H9 (cell line): ENCODE results near the gene AVL9. TPM values are rescaled to one million over a fixed set of nuclear protein-coding genes. Genes with fewer than 3 reads are reported as not detected.

Experiments used
- DNase-seq: peaks from one replicate; pipeline ENCODE4 v3.0.0-alpha.2; 2017
- H2AFZ ChIP-seq: one replicate; pipeline ENCODE4 v1.6.1; 2013; ENCODE audit warnings: mild to moderate bottlenecking, low read length, control low read depth, moderate library complexity
- H2AK5ac ChIP-seq: 2 replicates; pipeline ENCODE4 v1.6.1; 2013; ENCODE audit warnings: low read length, control low read depth, mixed read lengths; ENCODE audit not compliant: insufficient read length
- H2BK120ac ChIP-seq: one replicate; pipeline ENCODE4 v1.6.1; 2013; ENCODE audit warnings: low read depth, mild to moderate bottlenecking, low read length, control low read depth, inconsistent platforms; ENCODE audit not compliant: poor library complexity, severe bottlenecking
- H2BK12ac ChIP-seq: 2 replicates; pipeline ENCODE4 v1.6.1; 2013; ENCODE audit warnings: low read length, control low read depth, mixed read lengths, low read depth; ENCODE audit not compliant: insufficient read length
- H2BK15ac ChIP-seq: 2 replicates; pipeline ENCODE4 v1.6.1; 2013; ENCODE audit warnings: low read depth, low read length, control low read depth
- H2BK20ac ChIP-seq: one replicate; pipeline ENCODE4 v1.6.1; 2013; ENCODE audit warnings: low read depth, mild to moderate bottlenecking, low read length, control low read depth, inconsistent platforms; ENCODE audit not compliant: poor library complexity, severe bottlenecking
- H2BK5ac ChIP-seq: 2 replicates; pipeline ENCODE4 v1.6.1; 2013; ENCODE audit warnings: low read length, control low read depth, mixed read lengths; ENCODE audit not compliant: insufficient read length
- H3K14ac ChIP-seq: 2 replicates; pipeline ENCODE4 v1.6.1; 2013; ENCODE audit warnings: low read length, control low read depth; ENCODE audit not compliant: insufficient read depth
- H3K18ac ChIP-seq: 2 replicates; pipeline ENCODE4 v1.6.1; 2013; ENCODE audit warnings: low read depth, mild to moderate bottlenecking, mixed read lengths, low read length, control low read depth; ENCODE audit not compliant: insufficient read length
- H3K23ac ChIP-seq: 2 replicates; pipeline ENCODE4 v1.6.1; 2013; ENCODE audit warnings: low read length, control low read depth, mixed read lengths, low read depth; ENCODE audit not compliant: insufficient read length
- H3K23me2 ChIP-seq: 2 replicates; pipeline ENCODE4 v1.6.1; 2013; ENCODE audit warnings: low read depth, mild to moderate bottlenecking, mixed read lengths, low read length, control low read depth; ENCODE audit not compliant: insufficient read length, poor library complexity, severe bottlenecking
- H3K27ac ChIP-seq: 2 replicates; pipeline ENCODE4 v1.5.1; 2013; ENCODE audit warnings: low read length, control low read depth, mixed read lengths, low read depth; ENCODE audit not compliant: insufficient read length
- H3K27me3 ChIP-seq: 2 replicates; pipeline ENCODE4 v1.6.1; 2013; ENCODE audit warnings: low read length, control low read depth, inconsistent platforms; ENCODE audit not compliant: insufficient read depth
- H3K4ac ChIP-seq: 2 replicates; pipeline ENCODE4 v1.6.1; 2013; ENCODE audit warnings: low read depth, mild to moderate bottlenecking, control low read depth, inconsistent platforms, low read length, moderate library complexity
- H3K4me1 ChIP-seq: 2 replicates; pipeline ENCODE4 v1.6.1; 2013; ENCODE audit warnings: low read length, control low read depth, inconsistent platforms; ENCODE audit not compliant: insufficient read depth
- H3K4me2 ChIP-seq: 2 replicates; pipeline ENCODE4 v1.6.1; 2013; ENCODE audit warnings: low read length, control low read depth, mixed read lengths; ENCODE audit not compliant: insufficient read length, insufficient read depth
- H3K56ac ChIP-seq: 2 replicates; pipeline ENCODE4 v1.6.1; 2013; ENCODE audit warnings: low read depth, mild to moderate bottlenecking, mixed read lengths, low read length, control low read depth; ENCODE audit not compliant: insufficient read length
- H3K79me1 ChIP-seq: 2 replicates; pipeline ENCODE4 v1.6.1; 2013; ENCODE audit warnings: low read depth, mild to moderate bottlenecking, moderate library complexity, low read length, control low read depth, inconsistent platforms; ENCODE audit not compliant: insufficient read depth, poor library complexity, severe bottlenecking
- H3K79me2 ChIP-seq: 2 replicates; pipeline ENCODE4 v1.6.1; 2013; ENCODE audit warnings: low read length, control low read depth, inconsistent platforms; ENCODE audit not compliant: insufficient read depth
- H3K9ac ChIP-seq: 2 replicates; pipeline ENCODE4 v1.6.1; 2013; ENCODE audit warnings: low read length, control low read depth, mixed read lengths; ENCODE audit not compliant: insufficient read length; ENCODE audit errors: extremely low read depth
- H3K9me3 ChIP-seq: one replicate; pipeline ENCODE4 v1.6.1; 2013; ENCODE audit warnings: low read depth, low read length, inconsistent platforms; ENCODE audit not compliant: control insufficient read depth
- H3T11ph ChIP-seq: one replicate; pipeline ENCODE4 v1.6.1; 2013; ENCODE audit warnings: mild to moderate bottlenecking, low read length, control low read depth, inconsistent platforms
- H4K20me1 ChIP-seq: one replicate; pipeline ENCODE4 v1.6.1; 2013; ENCODE audit not compliant: control insufficient read depth, insufficient read length, insufficient read depth
- H4K5ac ChIP-seq: 2 replicates; pipeline ENCODE4 v1.6.1; 2013; ENCODE audit warnings: low read depth, mild to moderate bottlenecking, mixed read lengths, low read length, control low read depth; ENCODE audit not compliant: insufficient read length
- H4K8ac ChIP-seq: replicated peaks from 2 replicates; pipeline ENCODE4 v1.6.1; 2013; ENCODE audit warnings: low read length, control low read depth, mixed read lengths, low read depth; ENCODE audit not compliant: insufficient read length
- H4K91ac ChIP-seq: 2 replicates; pipeline ENCODE4 v1.6.1; 2013; ENCODE audit warnings: low read depth, mild to moderate bottlenecking, moderate library complexity, mixed read lengths, low read length, control low read depth; ENCODE audit not compliant: insufficient read length
- H3K27ac Mint-ChIP-seq, 3 experiments: 2 replicates in 2 of 3; 3 replicates in 1 of 3; pipeline ENCODE4 v1.8.0; 2020 to 2021; ENCODE audit warnings: mixed read lengths in 3 of 3, mild to moderate bottlenecking in 1 of 3, moderate library complexity in 1 of 3
- H3K27me3 Mint-ChIP-seq: 2 replicates; pipeline ENCODE4 v1.8.0; 2021; ENCODE audit warnings: low read depth, mild to moderate bottlenecking, moderate library complexity, mixed read lengths
- H3K36me3 Mint-ChIP-seq, 3 experiments: 2 replicates in 2 of 3; 3 replicates in 1 of 3; pipeline ENCODE4 v1.8.0; 2020 to 2021; ENCODE audit warnings: low read depth in 3 of 3, mixed read lengths in 3 of 3; ENCODE audit not compliant: insufficient read depth in 1 of 3
- H3K4me1 Mint-ChIP-seq, 2 experiments: 2 replicates each; pipeline ENCODE4 v1.8.0; 2020; ENCODE audit warnings: mixed read lengths in 2 of 2
- H3K4me3 Mint-ChIP-seq, 2 experiments: 2 replicates in 1 of 2; 3 replicates in 1 of 2; pipeline ENCODE4 v1.8.0; 2020 to 2021; ENCODE audit warnings: mild to moderate bottlenecking in 2 of 2, mixed read lengths in 2 of 2, moderate library complexity in 1 of 2
- H3K9me3 Mint-ChIP-seq, 2 experiments: 2 replicates in 1 of 2; 3 replicates in 1 of 2; pipeline ENCODE4 v1.8.0; 2020; ENCODE audit warnings: mild to moderate bottlenecking in 2 of 2, mixed read lengths in 2 of 2, moderate library complexity in 1 of 2
- CTCF ChIP-seq: fragments of 200-600 bp; sonication (generic); conservative IDR thresholded peaks from 3 replicates; pipeline ENCODE4 v1.8.0; 2021; ENCODE audit warnings: antibody characterized with exemption, mild to moderate bottlenecking
- WGBS: extraction: QIAGEN DNeasy Blood & Tissue Kit; methylation state at CpG from one replicate; pipeline ENCODE4 v1.1.7; 2013; ENCODE audit warnings: missing lambda C conversion rate, low lambda C conversion rate, mixed read lengths; ENCODE audit not compliant: insufficient read length; ENCODE audit errors: extremely low coverage; 5-methylcytosine and 5-hydroxymethylcytosine counted together
- total RNA-seq: library from RNA; stranded (reverse); gene quantifications from 2 replicates; pipeline ENCODE4 v1.2.1, GENCODE V29; 2021

Gene AVL9
- total RNA-seq, 1 experiment from 2014 or later = 38.7 TPM

- no peak for DNase-seq
- no peak overlapping the region for H3K56ac ChIP-seq
- peaks cover 3% of the 10 kb centered on the region; the same call in 1 of the 2 replicates for H3K27me3 Mint-ChIP-seq
- H4K20me1 ChIP-seq = no peaks in the 10 kb centered on the region
- H3K27ac Mint-ChIP-seq = no peak overlapping the region
- H3K27me3 ChIP-seq = no peaks in the 10 kb centered on the region
- H3K36me3 Mint-ChIP-seq = peaks cover 65 to 81% (median 71%) of the 10 kb centered on the region in 3 experiments
- H3K4ac ChIP-seq = no peak overlapping the region
- no peak overlapping the region for H2BK12ac ChIP-seq
- H2AFZ ChIP-seq = no peak overlapping the region
- no peaks in the 10 kb centered on the region for H3K23me2 ChIP-seq
- H2BK5ac ChIP-seq = no peak overlapping the region
- no peak overlapping the region for H2BK120ac ChIP-seq
- no peak overlapping the region for H3K9ac ChIP-seq
- peaks cover 4% of the 10 kb centered on the region for H3K79me1 ChIP-seq
- H3K4me3 Mint-ChIP-seq = no peak overlapping the region
- H3K4me1 ChIP-seq = no peaks in the 10 kb centered on the region
- H3K79me2 ChIP-seq = peaks cover 3% of the 10 kb centered on the region; the same call in 1 of the 2 replicates
- no peak overlapping the region for H3K4me2 ChIP-seq
- no peak overlapping the region for H2AK5ac ChIP-seq
- H3T11ph ChIP-seq = no peak overlapping the region
- TF ChIP-seq CTCF = no peak
- peaks cover 30% of the 10 kb centered on the region for H3K9me3 ChIP-seq
- no peak overlapping the region for H3K23ac ChIP-seq
- H2BK15ac ChIP-seq = no peak overlapping the region
- H4K8ac ChIP-seq = no peak overlapping the region
- no peak overlapping the region for H4K91ac ChIP-seq
- H2BK20ac ChIP-seq = no peak overlapping the region
- H3K18ac ChIP-seq = no peak overlapping the region
- H3K9me3 Mint-ChIP-seq = peaks cover 79 to 84% of the 10 kb centered on the region in 2 experiments
- H4K5ac ChIP-seq = no peak overlapping the region
- H3K27ac ChIP-seq = no peak overlapping the region
- WGBS = no CpG with 5 or more reads among the region's 2 CpGs
- H3K4me1 Mint-ChIP-seq = peaks cover 6 to 9% of the 10 kb centered on the region in 2 experiments
- no peak overlapping the region for H3K14ac ChIP-seq
Measured at GRCh38 chr7:32519763-32520162, 24.5 kb downstream of the AVL9 start.
